ENCODE results near the gene DENND4B. TPM values are rescaled to one million over a fixed set of nuclear protein-coding genes. Genes with fewer than 3 reads are reported as not detected.

The DENND4B gene
- total RNA-seq, 2 donors from 2014 or later: 22.0 to 26.6 TPM

DNA sequence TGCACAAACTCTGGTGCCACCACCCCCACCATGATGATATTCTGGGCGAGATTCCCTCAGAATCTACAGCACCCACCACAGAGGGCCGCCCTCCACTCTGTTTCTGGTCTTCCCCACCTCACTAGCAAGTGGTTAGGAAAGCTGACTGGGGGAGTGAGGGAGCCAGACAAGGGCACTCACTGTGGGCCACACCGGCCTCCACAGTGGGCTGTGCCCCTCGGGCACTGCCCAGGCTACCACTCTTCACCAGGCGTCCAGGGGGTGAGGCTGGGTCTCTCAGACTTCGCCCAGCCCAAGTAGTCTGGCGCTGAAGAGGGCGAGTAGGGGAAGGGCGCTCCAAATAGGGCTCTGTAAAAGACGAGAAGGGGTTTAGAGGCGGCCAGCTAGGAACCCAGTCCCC lies 12.6 kb downstream of the DENND4B start:
- TF ChIP-seq, protein P1, sequence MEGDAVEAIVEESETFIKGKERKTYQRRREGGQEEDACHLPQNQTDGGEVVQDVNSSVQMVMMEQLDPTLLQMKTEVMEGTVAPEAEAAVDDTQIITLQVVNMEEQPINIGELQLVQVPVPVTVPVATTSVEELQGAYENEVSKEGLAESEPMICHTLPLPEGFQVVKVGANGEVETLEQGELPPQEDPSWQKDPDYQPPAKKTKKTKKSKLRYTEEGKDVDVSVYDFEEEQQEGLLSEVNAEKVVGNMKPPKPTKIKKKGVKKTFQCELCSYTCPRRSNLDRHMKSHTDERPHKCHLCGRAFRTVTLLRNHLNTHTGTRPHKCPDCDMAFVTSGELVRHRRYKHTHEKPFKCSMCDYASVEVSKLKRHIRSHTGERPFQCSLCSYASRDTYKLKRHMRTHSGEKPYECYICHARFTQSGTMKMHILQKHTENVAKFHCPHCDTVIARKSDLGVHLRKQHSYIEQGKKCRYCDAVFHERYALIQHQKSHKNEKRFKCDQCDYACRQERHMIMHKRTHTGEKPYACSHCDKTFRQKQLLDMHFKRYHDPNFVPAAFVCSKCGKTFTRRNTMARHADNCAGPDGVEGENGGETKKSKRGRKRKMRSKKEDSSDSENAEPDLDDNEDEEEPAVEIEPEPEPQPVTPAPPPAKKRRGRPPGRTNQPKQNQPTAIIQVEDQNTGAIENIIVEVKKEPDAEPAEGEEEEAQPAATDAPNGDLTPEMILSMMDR (IDR thresholded peaks at IDR 0.05): no peak
- Histone ChIP-seq H3K27ac (no peak overlapping the region), H3K36me3 (peaks cover 82% of the 10 kb centered on the region), H3K4me3 (no peak overlapping the region), H3K27me3 (no peaks in the 10 kb centered on the region), H3K4me1 (peaks cover 0 to 2% of the 10 kb centered on the region in 2 donors), H3K9me3 (no peaks in the 10 kb centered on the region)
- no peak for DNase-seq (ENCODE audit: low spot score)

GRCh38 chr1:153933430-153933829 lies 13.1 kb downstream of the DENND4B start:
- no peaks in the 10 kb centered on the region for H3K27me3 ChIP-seq
- H3K4me3 ChIP-seq: no peak overlapping the region
- no peak overlapping the region for H3K27ac ChIP-seq
- peaks cover 77% of the 10 kb centered on the region for H3K36me3 ChIP-seq
- H3K4me1 ChIP-seq: peaks cover 0 to 8% of the 10 kb centered on the region in 2 donors
- DNase-seq (ENCODE audit: low spot score): no peak
- TF ChIP-seq, protein P1 (IDR thresholded peaks at IDR 0.05): no peak
- no peaks in the 10 kb centered on the region for H3K9me3 ChIP-seq

DNA sequence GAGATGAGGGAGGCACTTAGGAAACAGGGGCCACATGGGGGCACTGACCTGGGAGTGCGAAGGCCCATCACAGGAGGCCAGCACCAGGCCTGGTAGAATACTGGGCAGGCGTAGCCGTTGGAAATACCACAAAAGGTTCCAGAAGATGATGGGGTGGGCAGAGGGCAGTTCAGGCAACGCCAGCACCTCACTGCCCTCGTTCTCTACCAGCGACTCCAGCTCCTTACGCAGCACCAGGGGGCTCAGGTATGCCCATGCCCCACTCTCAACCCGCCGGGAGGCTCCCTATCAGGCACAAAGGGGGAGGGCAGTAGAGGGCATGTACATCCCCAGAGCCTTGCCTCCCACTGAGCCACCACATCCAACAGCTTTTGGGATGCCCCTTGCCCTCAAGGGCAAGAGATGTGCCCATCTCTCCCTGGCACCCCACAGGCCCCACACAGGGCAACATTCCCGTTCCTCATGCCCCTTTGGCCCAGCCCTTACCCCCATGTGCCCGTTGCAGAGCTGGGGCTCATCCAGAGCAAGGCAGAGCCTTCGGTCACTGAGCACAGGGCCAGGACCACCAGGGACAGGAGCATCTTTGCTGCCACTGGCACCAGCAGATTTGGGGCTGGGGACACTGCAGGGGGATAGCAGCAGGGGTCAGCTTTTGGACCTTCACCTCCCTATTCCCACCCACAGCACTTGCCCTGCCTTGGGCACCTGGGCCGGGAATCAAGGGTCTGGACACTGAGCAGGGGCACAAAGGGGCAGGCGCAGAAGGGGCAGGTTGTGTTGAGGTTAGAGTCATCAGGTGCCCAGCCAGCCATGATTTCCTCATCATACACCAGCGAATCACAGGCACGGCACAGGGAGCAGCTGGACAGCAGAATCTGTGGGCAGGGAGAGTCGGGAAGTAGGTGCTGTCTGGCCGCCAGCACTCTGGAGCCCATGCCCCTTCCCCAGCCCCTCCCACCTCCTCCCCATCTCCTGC lies 14.1 kb downstream of the DENND4B start:
- Histone ChIP-seq H3K27me3 (no peaks in the 10 kb centered on the region), H3K4me3 (no peak overlapping the region), H3K4me1 (peaks cover 0 to 10% of the 10 kb centered on the region in 2 donors), H3K27ac (no peak overlapping the region), H3K36me3 (peaks cover 67% of the 10 kb centered on the region), H3K9me3 (no peaks in the 10 kb centered on the region)
- TF ChIP-seq, protein P1 (IDR thresholded peaks at IDR 0.05): no peak
- no peak for DNase-seq (ENCODE audit: low spot score)

DNA sequence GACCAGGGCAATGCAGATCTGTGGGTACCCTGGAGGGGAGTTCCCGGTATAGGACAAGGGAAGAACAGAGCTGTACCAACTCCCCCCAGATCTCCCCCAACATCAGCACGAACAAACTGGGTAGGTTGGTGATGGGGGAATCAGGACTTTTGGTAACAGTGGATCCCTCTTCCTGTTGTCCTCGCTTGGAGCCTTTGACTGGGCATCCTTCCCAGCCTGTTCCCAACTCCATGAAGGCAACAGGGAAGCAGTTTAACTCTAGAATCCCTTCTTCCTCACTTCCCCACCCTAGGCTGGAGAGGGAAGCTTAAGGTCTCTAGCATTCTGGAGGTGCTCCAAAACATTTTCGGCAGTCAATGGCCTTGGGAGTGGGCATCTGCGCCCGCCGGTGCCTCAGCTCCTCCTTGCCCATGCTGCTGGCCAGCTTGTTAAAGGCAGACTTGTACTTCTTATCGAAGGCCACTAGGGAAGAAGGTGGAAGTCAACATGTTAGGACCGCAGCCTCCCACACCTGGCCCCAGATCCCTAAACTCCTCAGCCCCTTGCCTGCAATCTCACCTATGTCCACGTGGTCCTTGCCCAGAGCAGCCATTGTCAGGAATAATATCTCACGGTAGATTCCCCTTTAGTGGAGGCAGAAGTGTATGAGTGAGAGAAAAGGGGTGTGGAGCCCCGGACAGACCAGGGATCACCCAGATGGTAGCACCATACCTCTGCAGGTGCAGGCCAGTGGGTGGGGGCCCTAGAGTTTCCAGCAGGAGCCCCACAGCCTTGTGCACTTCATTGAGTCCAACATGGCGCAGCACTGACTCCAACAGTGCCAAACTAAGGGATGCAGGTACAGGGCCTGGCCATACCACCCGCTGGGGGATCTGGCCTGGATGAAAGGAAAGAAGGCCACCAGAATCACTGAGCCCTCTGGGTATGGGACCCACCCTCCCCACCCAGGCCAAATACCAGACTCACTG lies 16.3 kb downstream of the DENND4B start:
- DNase-seq (ENCODE audit: low spot score): no peak
- Histone ChIP-seq H3K9me3 (no peaks in the 10 kb centered on the region), H3K36me3 (peaks cover 46% of the 10 kb centered on the region)

DNA sequence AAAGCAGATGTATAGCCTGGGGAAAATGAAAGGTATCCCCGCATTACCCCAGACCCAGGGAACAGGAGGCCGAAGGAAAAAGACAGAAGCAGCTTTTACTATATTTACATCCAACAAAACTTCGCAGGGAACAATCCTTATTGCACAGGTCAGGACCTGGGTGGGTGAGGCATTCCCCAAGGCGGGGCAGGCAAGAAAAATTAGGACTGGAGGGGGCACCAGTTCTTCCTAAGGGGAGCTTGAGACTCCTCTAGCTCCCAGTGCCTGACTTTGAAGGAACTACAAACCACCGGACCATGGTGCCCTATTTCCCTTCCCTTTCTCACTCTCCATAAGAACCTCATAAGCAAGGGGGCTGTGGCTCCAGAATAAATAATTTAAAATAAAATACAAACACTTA lies 17.1 kb downstream of the DENND4B start:
- Histone ChIP-seq H3K4me1 (peaks cover 0 to 10% of the 10 kb centered on the region in 2 donors), H3K36me3 (peaks cover 37% of the 10 kb centered on the region), H3K9me3 (no peaks in the 10 kb centered on the region), H3K27ac (no peak overlapping the region), H3K4me3 (no peak overlapping the region), H3K27me3 (no peaks in the 10 kb centered on the region)
- TF ChIP-seq, protein P1 (IDR thresholded peaks at IDR 0.05): no peak
- DNase-seq (ENCODE audit: low spot score): no peak

More for the DNA sequence above, 16.3 kb downstream of the DENND4B start:
- Histone ChIP-seq H3K4me3 (no peak overlapping the region), H3K4me1 (peaks cover 0 to 10% of the 10 kb centered on the region in 2 donors), H3K27me3 (no peaks in the 10 kb centered on the region), H3K27ac (no peak overlapping the region)
- TF ChIP-seq, protein P1 (IDR thresholded peaks at IDR 0.05): no peak
